ENCODE data around the gene RIC8B.

The RIC8B gene

DNA sequence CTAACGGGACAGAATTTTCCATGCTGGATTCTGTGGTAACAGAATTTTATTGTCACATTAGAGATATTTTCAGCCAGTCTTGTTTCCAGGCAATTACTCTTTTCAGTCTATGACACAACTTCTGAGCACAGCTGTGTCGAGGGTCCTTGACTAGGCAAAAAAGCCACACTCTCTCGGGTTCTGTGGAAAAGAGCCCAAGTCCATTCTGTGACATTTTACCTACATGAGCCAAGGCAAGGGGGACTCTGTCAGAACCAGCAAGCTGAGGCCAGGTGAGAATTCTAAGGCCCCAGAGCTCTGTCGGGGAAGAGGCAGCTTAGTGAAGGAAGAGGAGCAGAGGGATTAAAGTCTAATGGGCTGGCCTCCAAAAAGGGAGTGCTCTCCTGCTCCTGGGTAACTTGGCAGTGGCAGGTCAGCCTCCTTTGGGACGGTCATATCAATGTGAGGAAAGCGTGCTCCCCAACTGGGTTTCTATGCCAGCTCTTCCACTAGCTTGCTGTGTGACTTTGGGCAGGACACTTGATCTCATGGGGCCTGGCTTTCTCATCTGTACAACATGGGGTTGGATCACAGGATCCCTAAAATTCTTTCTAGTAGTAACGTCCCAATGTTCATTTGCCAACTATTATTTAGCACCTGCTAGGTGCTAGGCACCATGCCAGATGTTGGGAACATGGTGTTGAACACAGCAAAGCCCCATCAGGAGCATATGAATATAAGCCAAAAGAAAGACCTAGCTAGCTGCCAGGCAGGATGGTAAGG lies 16.0 kb upstream of the RIC8B start:
- DNase-seq: no peak

DNA sequence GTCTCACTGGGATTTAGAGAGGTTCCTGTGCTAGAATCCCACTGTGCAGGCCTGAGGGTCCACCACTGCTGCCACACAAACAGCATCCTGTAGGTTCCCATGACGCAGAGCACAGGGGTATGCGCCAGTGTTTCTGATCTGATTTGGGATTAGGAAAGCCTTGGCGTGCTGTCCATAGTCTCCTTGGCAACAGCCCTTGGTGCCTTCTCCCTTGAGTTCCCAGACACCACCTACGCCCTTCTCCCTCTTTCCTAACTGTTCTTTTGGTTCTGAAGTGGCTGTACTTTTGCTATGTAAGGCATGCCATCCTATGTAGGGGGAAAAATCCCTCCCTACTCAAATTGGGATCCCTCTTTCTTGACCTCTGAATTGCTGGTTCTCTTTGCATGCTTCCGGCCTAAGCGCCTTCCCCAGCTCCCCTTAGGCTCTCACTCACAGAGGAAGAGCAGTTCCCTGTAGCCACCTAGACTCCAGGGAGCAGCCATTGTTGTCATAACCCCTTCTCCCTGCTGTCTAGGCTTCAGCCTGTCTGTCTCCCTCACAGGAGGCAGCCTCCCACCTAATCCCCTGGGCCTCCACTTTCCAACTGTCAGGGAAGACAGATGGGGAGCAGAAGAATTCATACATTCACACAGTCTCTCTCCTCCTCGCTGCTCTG lies 14.8 kb upstream of the RIC8B start:
- no peak for DNase-seq

DNA sequence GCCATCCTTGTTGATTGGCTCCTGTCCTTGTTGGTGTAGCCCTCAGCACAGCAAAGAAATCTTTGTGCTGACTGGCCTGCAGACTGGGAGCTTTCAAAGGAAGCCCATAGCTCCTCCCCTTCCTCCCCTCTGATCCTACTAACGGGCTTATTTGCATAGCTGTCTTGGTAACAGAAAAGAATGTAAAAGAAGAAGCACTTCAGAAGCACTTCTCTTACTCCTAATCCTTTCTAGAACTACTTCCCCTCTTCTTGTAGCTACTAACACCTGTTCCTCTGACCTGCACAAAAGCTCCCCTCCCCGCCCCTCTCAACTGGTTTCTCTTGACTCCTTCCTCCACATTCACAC lies 14.3 kb upstream of the RIC8B start:
- DNase-seq: peak; percentile 47

DNA sequence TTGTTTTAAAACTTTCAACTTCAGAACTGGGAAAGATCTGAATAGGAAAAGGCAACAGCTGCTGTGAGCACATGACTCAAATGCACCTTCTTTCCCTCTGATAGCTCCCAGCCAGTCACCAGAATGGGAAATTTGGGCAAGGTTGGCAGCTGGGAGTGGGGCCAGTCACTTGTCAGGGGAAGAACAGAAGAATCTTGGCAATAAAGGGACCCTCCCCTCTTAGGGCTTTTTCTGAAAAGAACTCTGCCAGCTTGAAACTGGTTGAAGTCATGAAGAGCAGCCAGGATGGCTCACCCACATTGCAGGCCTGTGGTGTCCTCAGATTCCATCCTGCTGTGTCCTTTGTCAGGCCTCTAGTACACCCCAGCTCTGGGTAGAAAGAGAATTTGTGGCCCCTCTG lies 10.3 kb upstream of the RIC8B start:
- no peak for DNase-seq

DNA sequence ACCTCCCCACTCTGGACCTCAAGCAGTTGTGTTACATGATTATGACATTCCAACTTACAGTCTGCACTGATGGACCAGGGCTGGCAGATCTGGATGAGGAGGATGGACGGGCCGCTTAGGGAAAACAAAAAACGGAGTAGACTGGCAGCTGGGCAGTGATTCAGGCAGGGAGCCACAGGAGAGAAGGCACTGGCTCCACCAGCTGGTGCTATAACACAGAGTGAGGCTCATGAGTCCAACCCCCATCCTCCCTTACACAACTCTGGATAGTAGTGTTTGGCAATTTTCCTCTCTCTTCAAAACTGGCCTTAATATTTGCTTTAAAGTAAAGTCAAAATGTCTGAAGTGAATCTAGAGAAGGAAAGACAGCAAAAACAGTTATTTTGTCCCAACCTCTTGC lies 9.7 kb upstream of the RIC8B start:
- no peak for DNase-seq

DNA sequence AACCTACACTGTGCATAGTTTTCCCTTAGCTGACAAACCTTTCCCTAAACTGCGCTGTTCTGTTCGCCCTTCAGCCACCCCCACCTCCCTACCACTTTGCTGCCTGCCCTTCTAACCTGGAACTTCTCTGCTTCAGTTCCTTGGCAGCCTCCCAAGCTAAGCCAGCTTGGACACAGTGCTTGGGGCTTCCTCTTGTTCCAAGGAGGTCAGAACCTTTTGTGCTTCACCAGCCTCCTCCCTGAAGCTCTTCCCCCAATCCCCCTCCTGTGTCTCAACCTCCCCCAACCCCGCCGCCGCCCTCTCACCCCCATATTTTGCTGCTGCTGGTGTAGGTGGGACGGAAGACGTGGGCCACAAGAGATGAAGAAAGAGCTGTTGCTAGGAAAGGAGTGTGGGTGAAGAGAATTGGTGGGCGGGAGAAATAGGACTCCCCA lies 8.1 kb upstream of the RIC8B start:
- DNase-seq: no peak

DNA sequence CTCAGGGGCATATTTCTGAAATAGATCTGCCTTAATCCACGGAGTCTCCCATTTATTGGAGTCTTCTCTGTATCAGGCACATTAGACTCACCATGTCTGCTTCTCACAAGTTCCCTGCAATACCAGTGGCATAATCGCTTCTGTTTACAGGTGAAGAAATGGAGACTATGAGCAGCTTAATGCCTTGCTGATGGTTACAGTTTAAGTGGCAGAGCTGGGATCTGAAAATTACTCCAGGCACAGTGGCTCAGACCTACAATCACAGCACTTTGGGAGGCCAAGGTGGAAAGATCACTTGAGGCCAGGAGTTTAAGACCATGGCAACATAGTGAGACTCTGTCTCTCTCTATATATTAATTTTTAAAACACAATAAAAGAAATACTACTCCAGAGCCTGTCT lies 7.3 kb upstream of the RIC8B start:
- no peak for DNase-seq

DNA sequence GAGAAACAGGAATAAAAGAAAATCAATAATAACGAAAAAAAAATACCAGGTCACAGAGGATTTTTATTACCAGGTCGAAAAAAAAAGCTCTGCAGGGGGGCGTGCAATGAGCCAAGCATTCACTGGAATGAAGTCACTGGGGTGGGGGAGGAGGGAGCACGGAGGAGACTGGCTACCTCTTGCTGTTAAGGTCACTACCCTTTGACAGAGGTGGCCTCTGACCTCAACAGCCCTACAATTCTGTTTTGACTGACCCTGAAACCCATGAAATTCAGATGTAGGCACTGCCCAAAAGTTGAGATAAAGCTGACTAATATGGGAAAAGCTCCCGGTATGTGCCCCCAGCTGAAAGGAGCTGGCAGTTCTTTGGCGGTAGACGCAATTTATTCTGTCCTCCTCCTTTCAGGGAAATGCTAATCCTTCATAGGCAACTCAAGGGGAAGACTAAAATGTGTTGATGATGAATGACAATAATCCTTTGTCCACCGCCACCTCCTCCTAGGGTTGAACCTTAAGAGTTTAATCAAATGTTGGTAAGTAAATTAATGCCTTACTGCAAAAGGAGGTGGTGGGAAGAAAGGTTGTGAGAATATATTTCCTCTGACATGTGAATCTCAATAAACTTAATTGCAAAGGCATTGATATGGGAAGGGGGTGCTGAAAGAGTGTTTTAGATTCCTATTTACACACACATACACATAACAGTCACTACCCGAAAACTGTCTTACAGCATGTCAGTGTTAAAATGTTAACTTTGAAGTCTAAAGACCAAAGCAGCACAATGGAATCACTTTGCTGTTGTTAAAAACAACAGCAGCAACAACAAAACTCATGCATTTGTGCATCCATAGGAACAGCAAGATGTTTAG lies 6.3 kb upstream of the RIC8B start:
- DNase-seq: no peak

DNA sequence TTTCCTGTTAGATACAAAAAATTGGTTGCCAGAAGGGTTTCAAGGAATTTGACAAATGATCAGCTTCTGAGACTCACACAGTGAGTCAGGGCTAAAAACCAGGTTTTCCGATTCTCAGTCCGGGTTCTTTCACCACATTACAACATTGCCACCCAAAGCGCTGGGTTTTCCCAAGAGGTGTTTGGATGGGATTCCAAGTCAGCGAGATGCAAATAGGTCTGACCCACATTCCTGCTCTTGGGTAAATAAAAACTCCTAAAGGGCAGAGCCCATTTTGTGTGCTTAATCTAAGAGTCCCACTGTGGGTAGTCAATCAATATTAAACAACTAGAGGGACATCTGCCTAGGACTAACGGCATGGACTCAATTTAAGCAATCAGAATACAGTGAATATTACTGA lies 5.4 kb upstream of the RIC8B start:
- no peak for DNase-seq

DNA sequence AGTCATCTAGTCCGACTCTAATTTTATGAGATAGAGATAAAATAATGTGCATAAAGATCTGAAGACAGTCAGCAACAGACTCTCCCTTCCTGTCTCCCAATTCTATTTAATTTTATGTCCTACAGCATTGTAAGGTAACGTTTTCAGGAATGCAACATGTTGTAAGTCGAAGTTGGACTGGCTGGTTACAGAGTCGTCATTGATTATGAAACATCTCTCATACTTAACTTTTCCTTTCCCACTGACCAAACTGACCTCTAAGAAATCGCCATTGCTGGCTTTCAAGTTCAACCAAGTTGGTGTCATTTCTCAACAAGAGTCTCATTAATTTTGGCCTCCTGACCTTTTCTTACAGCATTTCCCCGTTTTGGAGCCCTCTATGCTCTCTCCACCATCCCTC lies 4.9 kb upstream of the RIC8B start:
- no peak for DNase-seq

DNA sequence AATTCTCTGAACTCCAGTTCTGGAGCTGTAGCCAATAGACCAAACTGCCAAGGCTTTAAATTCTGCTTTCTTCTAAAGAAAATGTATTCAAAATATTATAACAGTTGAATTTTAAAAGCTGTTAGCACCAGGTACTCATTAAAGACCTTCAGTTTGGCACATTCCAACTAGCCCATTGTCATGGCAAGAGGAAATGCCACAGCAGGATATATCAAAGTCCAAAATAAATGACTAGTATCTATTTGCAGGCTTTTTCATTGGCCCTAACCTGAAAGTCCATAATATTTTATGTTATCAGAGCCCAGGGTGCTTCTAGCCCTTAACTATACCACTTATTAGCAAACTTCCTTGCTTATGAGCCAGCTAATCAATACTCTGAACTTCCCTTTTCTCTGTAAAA lies 3.1 kb upstream of the RIC8B start:
- no peak for DNase-seq

DNA sequence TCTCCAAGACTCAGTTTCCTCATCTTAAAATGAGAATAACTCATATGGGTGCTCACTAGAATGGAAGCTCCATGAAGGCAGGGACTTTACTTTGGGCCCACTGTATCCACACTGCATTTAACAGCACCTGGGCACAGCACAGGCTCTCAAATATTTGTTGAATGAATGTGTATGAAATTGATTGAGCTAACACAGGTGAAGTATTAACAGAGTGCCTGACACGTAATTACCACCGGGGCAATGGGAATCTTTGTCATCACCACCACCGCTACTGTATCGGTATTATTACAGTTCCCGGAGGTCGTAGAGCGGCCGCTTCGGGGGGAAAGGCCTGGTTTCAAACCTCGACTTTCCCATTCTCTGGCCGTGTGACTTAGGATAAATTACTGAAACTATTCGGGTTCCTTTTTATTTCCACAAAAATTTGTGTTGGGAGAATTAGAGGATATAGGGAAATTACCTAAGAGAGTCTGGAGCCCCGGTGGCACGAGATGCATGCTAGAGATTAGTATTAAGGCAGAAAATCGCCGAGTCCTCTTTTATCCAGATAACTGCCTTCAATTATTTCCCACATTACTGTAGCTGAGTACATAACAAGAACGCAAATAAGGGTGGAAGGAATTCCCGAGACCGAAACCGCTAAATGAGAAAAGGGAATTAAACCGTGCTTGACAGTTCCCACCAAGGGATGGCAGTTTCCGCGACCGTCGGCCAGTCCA lies 1.0 kb upstream of the RIC8B start:
- no peak for DNase-seq

DNA sequence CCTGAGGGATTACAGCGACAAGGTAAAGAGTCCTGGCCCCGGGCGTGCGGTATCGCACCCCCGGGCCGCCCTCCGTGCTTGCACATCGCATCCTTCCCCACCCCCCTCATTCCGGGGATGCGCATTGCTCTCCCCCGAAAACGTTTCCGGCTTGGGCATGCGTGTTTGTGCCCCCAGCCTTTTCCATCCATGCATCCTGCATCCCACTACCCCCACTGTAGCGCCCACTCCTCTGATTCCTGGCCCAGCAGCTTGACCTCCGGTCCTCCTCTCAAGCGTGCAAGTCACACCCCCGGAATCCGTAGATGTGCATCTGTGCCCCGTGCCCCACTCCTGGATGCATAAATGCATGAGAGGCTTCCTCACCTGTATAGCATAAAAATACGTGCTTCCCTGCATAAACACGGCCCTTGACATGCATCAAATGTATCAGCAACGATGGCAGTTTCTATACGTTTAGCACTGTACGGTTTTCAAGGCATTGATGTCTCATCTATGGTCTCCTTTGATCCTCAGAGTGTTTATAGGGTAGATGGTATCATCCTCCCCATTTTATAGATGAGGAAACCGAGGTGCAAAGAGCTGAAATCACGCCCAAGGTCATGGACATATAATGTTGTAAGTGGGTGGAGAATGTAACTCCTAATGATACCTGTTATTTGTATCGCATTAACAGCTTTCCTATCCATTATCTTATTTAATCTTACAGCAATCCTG lies 484 bp downstream of the RIC8B start:
- no peak for DNase-seq

DNA sequence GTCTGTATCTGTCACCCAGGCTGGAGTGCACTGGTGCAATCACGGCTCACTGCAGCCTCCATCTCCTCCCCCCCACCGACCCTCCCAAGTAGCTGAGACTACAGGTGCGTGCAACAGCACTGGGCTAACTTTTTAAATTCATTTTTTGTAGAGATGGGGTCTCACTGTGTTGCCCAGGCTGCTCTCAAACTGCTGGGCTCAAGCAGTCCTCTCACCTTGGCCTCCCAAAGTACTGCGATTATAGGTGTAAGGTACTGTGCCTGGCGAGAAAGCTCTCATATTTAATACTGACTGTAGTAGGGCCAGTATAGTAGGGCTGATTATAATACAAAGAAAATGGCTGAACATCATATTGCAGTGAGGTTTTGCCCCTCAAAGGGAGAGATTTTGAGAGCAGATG lies 2.4 kb downstream of the RIC8B start:
- no peak for DNase-seq

DNA sequence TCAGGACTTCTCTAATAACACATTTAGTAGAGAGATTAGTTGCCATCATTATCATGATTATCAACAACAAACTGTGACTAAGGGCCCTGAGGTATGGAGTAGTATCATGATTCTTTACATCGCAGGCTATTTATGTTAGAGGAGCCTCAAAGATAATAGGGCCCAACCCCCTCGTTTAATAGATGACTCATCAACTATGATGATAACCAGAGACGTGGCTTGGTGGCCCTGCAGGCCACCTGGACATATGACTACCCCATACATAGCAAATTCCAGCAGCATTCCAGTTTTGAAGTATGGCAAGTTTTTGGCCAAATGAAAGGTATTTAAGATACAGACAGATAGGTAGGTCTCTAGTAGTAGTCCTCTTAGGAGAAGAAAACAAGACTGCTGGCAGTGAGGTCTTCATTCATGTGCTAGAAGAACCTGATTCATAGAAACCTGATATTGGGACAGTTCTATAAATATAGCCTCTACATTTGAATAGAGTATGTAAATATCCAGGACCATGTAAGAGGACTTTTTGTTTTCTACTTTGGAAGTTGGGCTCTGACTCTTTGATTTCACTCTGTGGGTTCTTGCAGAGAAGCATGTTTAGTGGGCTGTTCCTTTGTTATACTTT lies 5.6 kb downstream of the RIC8B start:
- no peak for DNase-seq

DNA sequence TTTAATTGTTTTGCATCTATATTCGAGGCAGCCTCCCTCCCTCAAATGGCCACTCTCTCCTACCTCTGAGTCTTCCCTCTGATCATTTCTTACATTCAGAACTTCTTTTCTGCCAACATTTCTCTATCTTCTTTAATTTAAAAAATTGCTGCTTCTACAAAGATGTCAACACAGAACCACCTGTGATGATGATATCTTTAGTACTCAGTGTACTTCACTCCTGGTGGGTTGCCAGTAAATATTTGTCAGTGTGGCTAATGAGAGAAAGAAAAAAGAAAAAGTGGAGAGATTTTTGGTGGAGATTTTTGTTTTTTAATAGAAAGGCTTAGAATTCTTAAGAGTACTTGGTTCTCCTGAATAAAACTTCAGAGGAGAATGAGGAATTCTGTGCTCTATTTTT lies 8.1 kb downstream of the RIC8B start:
- DNase-seq: no peak

DNA sequence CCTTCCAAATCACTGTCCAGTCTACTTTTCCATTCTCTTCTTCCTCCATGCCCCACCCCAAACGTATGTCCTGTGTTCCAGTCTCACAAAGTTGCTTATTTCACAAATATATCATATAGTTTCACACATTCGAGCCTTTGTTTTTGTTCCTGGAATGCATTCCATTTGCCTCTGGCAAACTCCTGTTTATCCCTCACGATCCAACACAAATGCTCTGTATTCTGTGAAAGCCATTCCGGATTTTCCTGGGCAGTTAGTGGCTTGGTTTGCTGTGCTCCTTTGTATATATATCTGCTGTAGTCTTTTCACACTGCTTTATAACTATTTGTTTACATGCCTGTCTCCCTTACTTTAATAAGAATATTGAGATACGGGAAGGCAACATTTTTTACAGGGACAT lies 9.0 kb downstream of the RIC8B start:
- DNase-seq: no peak

DNA sequence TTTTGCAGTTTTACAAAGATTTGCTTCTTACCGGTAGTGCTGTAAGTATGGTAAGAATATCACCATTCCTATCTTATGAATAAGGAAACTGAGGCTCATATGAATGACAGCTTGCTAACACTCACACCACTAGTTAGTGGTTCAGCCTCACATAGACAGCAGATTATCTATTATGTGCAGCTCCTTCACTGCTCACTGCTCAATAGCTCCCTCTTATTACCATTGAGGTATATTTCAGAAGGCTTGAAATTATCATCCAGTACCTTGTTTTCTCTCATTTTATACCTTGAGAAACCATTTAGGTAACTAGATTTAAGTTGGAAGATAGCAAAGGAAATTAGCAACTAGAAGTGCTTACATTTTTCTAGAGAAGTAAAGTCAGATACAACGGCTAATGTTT lies 15.5 kb downstream of the RIC8B start:
- no peak for DNase-seq

DNA sequence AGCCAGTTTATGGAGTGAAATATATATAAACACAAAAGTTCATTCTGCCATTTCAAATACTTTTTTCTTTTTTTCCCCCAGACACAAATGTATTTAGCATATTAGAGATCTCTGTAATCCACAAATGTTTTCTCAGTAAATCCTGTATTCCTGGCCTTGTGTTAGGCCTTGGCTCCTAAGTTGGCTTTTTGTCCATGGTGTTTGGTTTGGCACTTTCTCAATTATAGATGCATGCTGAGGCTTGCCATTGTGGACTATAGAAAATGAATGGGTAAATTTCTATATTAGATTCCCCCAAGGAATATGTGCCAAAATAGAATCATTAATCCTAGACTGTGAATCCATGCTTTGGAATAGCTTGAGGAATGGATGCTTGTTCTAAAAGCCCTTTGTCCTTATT lies 17.0 kb downstream of the RIC8B start:
- DNase-seq: no peak

DNA sequence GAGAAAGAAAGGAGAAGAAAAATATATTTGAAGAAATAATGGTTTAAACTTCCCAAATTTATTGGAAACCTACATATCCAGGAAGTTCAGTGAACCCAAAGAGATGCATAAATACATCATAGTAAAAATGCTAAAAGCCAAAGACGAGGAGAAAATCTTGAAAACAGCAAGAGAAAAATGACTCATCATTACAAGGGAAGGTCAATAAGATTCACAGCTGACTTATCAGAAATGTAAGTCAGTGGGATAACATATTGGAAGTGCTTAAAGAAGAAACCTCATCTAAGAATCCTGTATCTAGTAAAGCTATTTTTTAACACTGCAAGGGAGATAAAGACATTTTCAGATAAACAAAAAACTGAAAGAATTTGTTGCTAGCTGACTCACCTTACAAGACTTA lies 19.9 kb downstream of the RIC8B start:
- no peak for DNase-seq

DNA sequence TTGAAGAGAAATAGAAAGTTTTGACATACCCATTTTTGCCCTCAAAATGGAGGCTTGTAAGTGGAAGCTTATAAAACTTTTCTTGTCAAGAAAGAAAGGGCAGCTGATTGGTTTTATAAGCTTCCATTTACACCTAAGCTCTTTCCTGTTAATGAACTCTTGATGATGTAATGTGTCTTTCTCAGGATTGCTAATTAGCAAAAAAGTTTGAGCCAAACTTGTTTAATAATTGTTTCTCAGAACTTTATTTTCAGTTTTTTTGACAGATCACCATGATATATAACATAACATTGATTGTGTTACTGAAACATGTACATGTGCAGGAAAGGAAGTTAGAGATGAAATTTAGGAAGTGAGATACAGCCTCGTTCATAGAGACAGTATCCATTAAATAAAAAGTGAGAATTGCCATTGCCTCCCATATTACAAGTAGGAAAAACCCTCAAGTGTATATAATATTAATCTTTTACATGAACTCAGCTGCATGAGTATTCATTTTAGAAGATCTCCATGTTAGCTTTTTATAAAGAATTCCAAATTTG lies 26.8 kb downstream of the RIC8B start:
- no peak for DNase-seq
